B cell (primary cell): ENCODE measurements around the gene NME3. TPM values are rescaled to one million over a fixed set of nuclear protein-coding genes. Genes with fewer than 3 reads are reported as not detected.

ENCODE experiments used
- ATAC-seq: fragments of 200-7000 bp; cut with Tn5 transposase; one replicate; pipeline ENCODE4 v1.10.0; 2021; ENCODE audit warnings: low read depth, mild to moderate bottlenecking, moderate number of reproducible peaks, moderate library complexity
- CTCF ChIA-PET: fragments of 350-600 bp; sonication (Branson Sonifier 250); formaldehyde crosslinking; loops from one replicate; lab custom pipeline; 2021; ENCODE audit warnings: antibody characterized with exemption, inconsistent platforms; lab: Charles Lee
- POLR2A ChIA-PET: fragments of 350-600 bp; sonication (Branson Sonifier 250); formaldehyde crosslinking; loops from one replicate; lab custom pipeline; 2021; ENCODE audit warnings: antibody characterized with exemption; lab: Charles Lee
- DNase-seq: peaks from one replicate; pipeline ENCODE4 v3.0.0; 2013
- H2AFZ ChIP-seq: 2 replicates; pipeline ENCODE4 v1.6.1; 2012; ENCODE audit warnings: mild to moderate bottlenecking, low read depth, low read length; ENCODE audit not compliant: insufficient read depth, poor library complexity, severe bottlenecking
- H3K27ac ChIP-seq, 2 donors: 1 replicate in 1 of 2; 2 replicates in 1 of 2; pipeline ENCODE4 v1.5.1; 2012 to 2013; ENCODE audit warnings: low read length in 2 of 2, mild to moderate bottlenecking in 2 of 2, moderate library complexity in 1 of 2
- H3K27me3 ChIP-seq, 4 experiments: fragments of 200-600 bp in 1 of 4; sonication (generic) in 1 of 4; replicated peaks in 1 of 4; 1 replicate in 2 of 4; 2 replicates in 2 of 4; pipeline versions ENCODE4 v1.6.1 to v1.7.0; 2013 to 2016; ENCODE audit warnings: low read length in 3 of 4, mild to moderate bottlenecking in 2 of 4, mixed read lengths in 1 of 4, moderate library complexity in 1 of 4; ENCODE audit not compliant: insufficient read depth in 4 of 4, control insufficient read depth in 3 of 4; ENCODE audit errors: control extremely low read depth in 1 of 4
- H3K36me3 ChIP-seq, 2 experiments: replicated peaks in 1 of 2; 1 replicate in 1 of 2; 2 replicates in 1 of 2; pipeline versions ENCODE4 v1.6.1 to v1.7.1; 2013; ENCODE audit warnings: low read length in 1 of 2; ENCODE audit not compliant: insufficient read depth in 2 of 2, control insufficient read depth in 1 of 2; ENCODE audit errors: control extremely low read depth in 1 of 2, extremely low read depth in 1 of 2
- H3K4me1 ChIP-seq, 2 donors: fragments of 200-600 bp in 1 of 2; sonication (generic) in 1 of 2; 1 replicate in 1 of 2; 2 replicates in 1 of 2; pipeline versions ENCODE4 v1.5.1 to v1.6.1; 2013 to 2017; ENCODE audit warnings: low read length in 2 of 2; ENCODE audit not compliant: control insufficient read depth in 2 of 2, insufficient read depth in 2 of 2
- H3K4me2 ChIP-seq: replicated peaks from 2 replicates; pipeline ENCODE3; 2012; ENCODE audit warnings: mild to moderate bottlenecking, low read depth, low read length; ENCODE audit not compliant: poor library complexity, severe bottlenecking
- H3K4me3 ChIP-seq, 5 experiments: fragments of 200-600 bp in 1 of 5; sonication (generic) in 1 of 5; 1 replicate in 3 of 5; 2 replicates in 2 of 5; pipeline versions ENCODE4 v1.5.1 to v1.7.0; 2011 to 2016; ENCODE audit warnings: low read length in 4 of 5, mild to moderate bottlenecking in 4 of 5, low read depth in 2 of 5, control low read depth in 1 of 5, moderate library complexity in 1 of 5; ENCODE audit not compliant: insufficient read depth in 1 of 5; ENCODE audit errors: control extremely low read depth in 1 of 5, extremely low read depth in 1 of 5
- H3K79me2 ChIP-seq: fragments of 200-600 bp; sonication (generic); one replicate; pipeline ENCODE4 v1.6.0; 2016; ENCODE audit warnings: low read length; ENCODE audit not compliant: control insufficient read depth, insufficient read depth
- H3K9ac ChIP-seq: fragments of 200-600 bp; sonication (generic); 2 replicates; pipeline ENCODE4 v1.6.1; 2017; ENCODE audit warnings: mild to moderate bottlenecking, low read length, moderate library complexity
- H3K9me3 ChIP-seq, 3 donors: one replicate each; pipeline versions ENCODE4 v1.6.1 to v1.7.1; 2013; ENCODE audit warnings: low read length in 2 of 3; ENCODE audit not compliant: control insufficient read depth in 2 of 3, insufficient read depth in 1 of 3; ENCODE audit errors: control extremely low read depth in 1 of 3
- H4K20me1 ChIP-seq: 2 replicates; pipeline ENCODE4 v1.6.0; 2012; ENCODE audit warnings: mild to moderate bottlenecking, low read length; ENCODE audit not compliant: insufficient read depth, control insufficient read depth, poor library complexity, severe bottlenecking
- H3K27ac Mint-ChIP-seq: one replicate; pipeline ENCODE4 v1.8.0; 2021; ENCODE audit warnings: mixed read lengths
- H3K27me3 Mint-ChIP-seq: one replicate; pipeline ENCODE4 v1.8.0; 2021; ENCODE audit warnings: mixed read lengths
- H3K4me1 Mint-ChIP-seq: one replicate; pipeline ENCODE4 v1.8.0; 2021; ENCODE audit warnings: mixed read lengths
- H3K4me3 Mint-ChIP-seq: one replicate; pipeline ENCODE4 v1.8.0; 2021; ENCODE audit warnings: mixed read lengths
- H3K9me3 Mint-ChIP-seq: one replicate; pipeline ENCODE4 v1.8.0; 2022; ENCODE audit warnings: mixed read lengths; ENCODE audit not compliant: insufficient read depth
- CTCF ChIP-seq: fragments of 200-600 bp; IDR thresholded peaks from one replicate; pipeline ENCODE4 v1.8.0; 2022; ENCODE audit warnings: antibody characterized with exemption, mild to moderate bottlenecking
- EZH2 ChIP-seq: IDR thresholded peaks from 2 replicates; pipeline ENCODE4 v1.6.1; 2012; ENCODE audit warnings: borderline replicate concordance, low read depth, mild to moderate bottlenecking, moderate library complexity, low read length; ENCODE audit not compliant: insufficient read depth, poor library complexity, severe bottlenecking
- WGBS: methylation state at CpG from one replicate; pipeline ENCODE4 v1.1.5; 2013; ENCODE audit warnings: missing lambda C conversion rate; ENCODE audit not compliant: insufficient coverage; 5-methylcytosine and 5-hydroxymethylcytosine counted together
- intact Hi-C: fragments of 100-400 bp; cut with micrococcal nuclease; formaldehyde crosslinking; loops from one replicate; pipeline ENCODE4 v1.10.0; 2022
- polyA plus RNA-seq: library from polyadenylated mRNA; depleted of rRNA; stranded (reverse); fragments of >200 nt; gene quantifications from 2 replicates; pipeline ENCODE4 v1.2.3, GENCODE V29; 2012
- total RNA-seq, 2 donors: library from RNA; stranded (reverse); fragments of 120-200 nt in 1 of 2; gene quantifications; 1 replicate in 1 of 2; 2 replicates in 1 of 2; pipeline versions ENCODE4 v1.2.3 to v1.2.4, GENCODE V29; 2013 to 2022

The NME3 gene
- total and polyA plus RNA-seq, 2 donors (not counting 1 experiment from before 2014, with no cell fraction given), result 63.2 to 150 TPM

DNA sequence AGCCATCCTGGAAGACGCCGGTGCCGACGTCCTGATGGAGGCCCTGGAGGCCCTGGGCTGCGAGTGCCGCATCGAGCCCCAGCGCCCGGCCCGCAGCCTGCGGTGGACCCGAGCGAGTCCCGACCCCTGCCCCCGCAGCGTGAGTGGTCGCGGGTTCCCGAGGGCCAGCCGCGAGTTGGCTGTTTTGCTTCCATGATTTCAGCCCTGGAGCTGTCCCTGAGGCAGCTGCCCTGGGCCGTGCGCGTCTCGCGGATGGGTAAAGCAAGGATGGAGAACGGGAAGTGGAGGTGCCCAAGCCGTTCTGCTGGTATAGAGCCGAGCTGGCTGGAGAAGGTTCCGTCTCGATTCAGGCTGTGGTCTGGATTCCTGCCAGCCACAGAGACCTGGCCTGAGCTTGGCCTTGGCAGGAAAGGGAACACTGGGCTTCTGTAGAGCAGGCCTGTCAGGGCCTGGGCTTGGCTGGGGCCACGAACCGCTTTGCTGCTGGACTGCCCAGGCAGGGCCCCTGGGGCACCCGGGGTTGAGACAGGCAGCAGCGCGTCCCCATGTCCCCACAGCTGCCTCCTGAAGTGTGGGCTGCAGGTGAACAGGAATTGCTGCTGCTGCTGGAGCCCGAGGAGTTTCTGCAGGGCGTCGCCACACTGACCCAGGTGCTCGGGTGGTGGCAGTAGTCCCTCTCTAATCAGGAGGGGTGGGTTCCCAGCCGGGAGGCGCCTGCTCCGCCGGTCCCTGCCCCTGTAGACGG is 2.5 kb upstream of the NME3 start:
- H2AFZ ChIP-seq, result peak overlapping the region; percentile 81
- CTCF ChIA-PET, result interaction anchor here (0.8 to 1.5 kb wide), 3 partner anchors 9 to 367 kb away, joined by 3 to 9 read pairs (median 3); partner anchors contain the start of genes NUBP2, RPS2 and SPSB3

More for the DNA sequence above, 2.5 kb upstream of the NME3 start:
- H4K20me1 ChIP-seq, result peaks cover 67% of the 10 kb centered on the region
- H3K4me3 Mint-ChIP-seq, result peak overlapping the region; percentile 95
- no peaks in the 10 kb centered on the region for H3K27me3 ChIP-seq
- ATAC-seq (no peak), DNase-seq (no peak)
- H3K27ac ChIP-seq, result peak overlapping the region; percentile 22 to 90
- peak overlapping the region; percentile 53 to 87 (median 82) for H3K4me3 ChIP-seq
- H3K9me3 Mint-ChIP-seq, result no peaks in the 10 kb centered on the region
- POLR2A ChIA-PET, result interaction anchor here (1.0 to 4.4 kb wide), 3 partner anchors 9 to 69 kb away, joined by 3 to 27 read pairs (median 3); partner anchors contain the start of genes NUBP2 and SPSB3
- peaks cover 31% of the 10 kb centered on the region for H3K79me2 ChIP-seq
- no peaks in the 10 kb centered on the region for H3K9me3 ChIP-seq
- H3K27ac Mint-ChIP-seq, result peak overlapping the region; percentile 97
- peaks cover 27% of the 10 kb centered on the region for H3K4me1 Mint-ChIP-seq
- H3K27me3 Mint-ChIP-seq, result no peaks in the 10 kb centered on the region
- H3K4me1 ChIP-seq, result peaks cover 22 to 41% of the 10 kb centered on the region in 2 donors
- peak overlapping the region; percentile 99 for H3K4me2 ChIP-seq
- peaks cover 0 to 23% of the 10 kb centered on the region in 2 experiments for H3K36me3 ChIP-seq
- no peak for TF ChIP-seq EZH2
- no peak for TF ChIP-seq CTCF
- intact Hi-C loops, result loop anchor here (1.0 to 5.0 kb wide), 5 partner anchors 8 to 362 kb away; partner anchors contain the start of genes FAHD1, HAGH, MAPK8IP3 and NUBP2
- WGBS, result 10% methylated on average over 42 of the region's 45 CpGs
- peak overlapping the region; percentile 84 for H3K9ac ChIP-seq
